HepG2 (cell line): ENCODE results near the gene SPRYD4. TPM values are rescaled to one million over a fixed set of nuclear protein-coding genes. Genes with fewer than 3 reads are reported as not detected.

Source experiments
- ATAC-seq: fragments of 200-7000 bp; cut with Tn5 transposase; 3 replicates; pipeline ENCODE4 v1.9.1; 2020; ENCODE audit warnings: mild to moderate bottlenecking, moderate library complexity
- BruUV-seq: library from RNA; stranded (reverse); fragments of 400-500 nt; replicated peaks from 2 replicates; lab custom pipeline; 2021; lab: Mats Ljungman, UMichigan
- CTCF ChIA-PET: fragments of 300-600 bp; formaldehyde crosslinking; extraction: SDS; loops from one replicate; lab custom pipeline; 2021; ENCODE audit warnings: low total read pairs, inconsistent platforms, low intra/inter-chr PET ratio; lab: Yijun Ruan, JAX
- POLR2A ChIA-PET: fragments of 350-600 bp; sonication (Branson Sonifier 250); formaldehyde crosslinking; loops from one replicate; lab custom pipeline; 2020; ENCODE audit warnings: antibody characterized with exemption, inconsistent platforms; lab: Yijun Ruan, JAX
- DNase-seq: peaks from one replicate; pipeline ENCODE4 v3.0.0-alpha.2; 2015; ENCODE audit warnings: low spot score
- FAIRE-seq: peaks from 3 replicates; lab custom pipeline; 2011; peaks lifted over from hg19 to GRCh38; lab: Jason Lieb, UNC
- H2AFZ ChIP-seq: one replicate; pipeline ENCODE4 v1.6.1; 2011; ENCODE audit warnings: low read length, inconsistent platforms
- H3K27ac ChIP-seq: fragments of 300-600 bp; 3 replicates; pipeline ENCODE4 v1.8.0; 2011; ENCODE audit warnings: mixed run types, mild to moderate bottlenecking, mixed read lengths, low read length, inconsistent platforms; ENCODE audit not compliant: insufficient read depth; ENCODE audit errors: extremely low read length
- H3K27me3 ChIP-seq, 2 experiments: fragments of 200-600 bp in 1 of 2; 2 replicates in 1 of 2; 3 replicates in 1 of 2; pipeline versions ENCODE4 v1.6.0 to v1.8.0; 2011; ENCODE audit warnings: low read length in 2 of 2, mild to moderate bottlenecking in 2 of 2, moderate library complexity in 2 of 2, inconsistent platforms in 1 of 2; ENCODE audit not compliant: insufficient read depth in 2 of 2, control insufficient read depth in 1 of 2
- H3K36me3 ChIP-seq, 2 experiments: fragments of 200-600 bp in 1 of 2; replicated peaks in 1 of 2; 2 replicates in 1 of 2; 3 replicates in 1 of 2; pipeline versions ENCODE4 v1.5.1 to v1.8.0; 2011; ENCODE audit warnings: low read length in 2 of 2, inconsistent platforms in 1 of 2; ENCODE audit not compliant: insufficient read depth in 2 of 2, control insufficient read depth in 1 of 2
- H3K4me1 ChIP-seq: 2 replicates; pipeline ENCODE4 v1.5.1; 2012; ENCODE audit warnings: low read length, inconsistent platforms; ENCODE audit not compliant: insufficient read depth
- H3K4me2 ChIP-seq: 2 replicates; pipeline ENCODE4 v1.6.0; 2011; ENCODE audit warnings: low read depth, low read length, inconsistent platforms
- H3K4me3 ChIP-seq, 3 experiments: fragments of 200-600 bp in 1 of 3; sonication (generic), shearing (Covaris generic) in 1 of 3; replicated peaks in 1 of 3; 2 replicates each; pipeline ENCODE4 v1.5.1; 2011 to 2016; ENCODE audit warnings: low read length in 3 of 3, inconsistent platforms in 2 of 3, low read depth in 2 of 3, mild to moderate bottlenecking in 2 of 3, control low read depth in 1 of 3, mixed read lengths in 1 of 3; ENCODE audit not compliant: insufficient read depth in 1 of 3
- H3K79me2 ChIP-seq: one replicate; pipeline ENCODE4 v1.6.1; 2011; ENCODE audit warnings: low read length, inconsistent platforms; ENCODE audit not compliant: insufficient read depth
- H3K9ac ChIP-seq: 2 replicates; pipeline ENCODE4 v1.6.0; 2011; ENCODE audit warnings: mild to moderate bottlenecking, low read depth, low read length, inconsistent platforms; ENCODE audit not compliant: insufficient read depth
- H3K9me3 ChIP-seq: 2 replicates; pipeline ENCODE4 v1.5.1; 2012; ENCODE audit warnings: mild to moderate bottlenecking, low read length
- H4K20me1 ChIP-seq: 2 replicates; pipeline ENCODE4 v1.6.0; 2011; ENCODE audit warnings: inconsistent platforms, mild to moderate bottlenecking, low read length, moderate library complexity; ENCODE audit not compliant: insufficient read depth
- ARNT ChIP-seq: fragments of 450-650 bp; IDR thresholded peaks from 2 replicates; pipeline ENCODE4 v1.6.1; 2017
- CREBL2 ChIP-seq: sonication (generic); formaldehyde crosslinking; IDR thresholded peaks from 2 replicates; pipeline ENCODE4 v1.8.1; 2023; ENCODE audit warnings: missing genetic modification reagents, mild to moderate bottlenecking, borderline replicate concordance
- ERF ChIP-seq: IDR thresholded peaks from 2 replicates; pipeline ENCODE4 v1.6.1; 2018; ENCODE audit warnings: missing biosample characterization, missing genetic modification reagents
- KAT2B ChIP-seq: fragments of 150-350 bp; IDR thresholded peaks from 2 replicates; pipeline ENCODE4 v1.6.1; 2014; ENCODE audit warnings: low read depth, low read length, borderline replicate concordance
- KLF11 ChIP-seq: IDR thresholded peaks from 2 replicates; pipeline ENCODE4 v1.6.1; 2016; ENCODE audit warnings: missing compliant biosample characterization
- MLXIP ChIP-seq: sonication (generic); formaldehyde crosslinking; IDR thresholded peaks from 2 replicates; pipeline ENCODE4 v1.9.0; 2021; ENCODE audit warnings: missing genetic modification reagents, borderline replicate concordance
- NR0B2 ChIP-seq: sonication (generic); formaldehyde crosslinking; IDR thresholded peaks from 2 replicates; pipeline ENCODE4 v1.4.0; 2020; ENCODE audit warnings: mild to moderate bottlenecking, missing genetic modification reagents
- SALL1 ChIP-seq: sonication (generic); formaldehyde crosslinking; IDR thresholded peaks from 2 replicates; pipeline ENCODE4 v1.8.0; 2022; ENCODE audit warnings: mild to moderate bottlenecking, missing genetic modification reagents
- ZBTB14 ChIP-seq: sonication (generic); formaldehyde crosslinking; IDR thresholded peaks from 2 replicates; pipeline ENCODE4 v1.4.0; 2020; ENCODE audit warnings: missing genetic modification reagents
- ZFP36 ChIP-seq: fragments of 150-350 bp; IDR thresholded peaks from 2 replicates; pipeline ENCODE4 v1.6.1; 2018; ENCODE audit warnings: borderline replicate concordance, low read length, low read depth; ENCODE audit not compliant: partially characterized antibody
- ZKSCAN8 ChIP-seq: IDR thresholded peaks from 2 replicates; pipeline ENCODE4 v1.6.1; 2016; ENCODE audit warnings: borderline replicate concordance, missing genetic modification reagents, missing compliant biosample characterization
- ZNF260 ChIP-seq: sonication (generic); formaldehyde crosslinking; IDR thresholded peaks from 2 replicates; pipeline ENCODE4 v1.4.0; 2020; ENCODE audit warnings: missing genetic modification reagents, low read depth, mild to moderate bottlenecking, borderline replicate concordance
- ZNF75D ChIP-seq: sonication (generic); formaldehyde crosslinking; IDR thresholded peaks from 2 replicates; pipeline ENCODE4 v1.8.1; 2023; ENCODE audit warnings: missing genetic modification reagents, mild to moderate bottlenecking, borderline replicate concordance
- ZSCAN12 ChIP-seq: sonication (generic); formaldehyde crosslinking; IDR thresholded peaks from 2 replicates; pipeline ENCODE4 v1.9.0; 2021; ENCODE audit warnings: mild to moderate bottlenecking, missing genetic modification reagents
- WGBS: methylation state at CpG from one replicate; pipeline ENCODE4 v1.1.6; 2017; ENCODE audit warnings: low lambda C conversion rate; 5-methylcytosine and 5-hydroxymethylcytosine counted together
- in situ Hi-C: cut with HindIII; loops from 2 replicates; pipeline ENCODE4 v1.10.0; 2017; ENCODE audit warnings: low pct_unique_long_range_greater_than_20kb; ENCODE audit not compliant: extremely low pct_ligation_motif_present
- intact Hi-C: fragments of 100-400 bp; cut with micrococcal nuclease; formaldehyde crosslinking; loops from one replicate; pipeline ENCODE4 v1.10.0; 2022; ENCODE audit not compliant: unreplicated experiment
- polyA plus RNA-seq, 8 experiments: library from polyadenylated mRNA; depleted of rRNA in 3 of 8; stranded (reverse) in 7 of 8; unstranded in 1 of 8; fragments of >200 nt; fragmentation: Illumina TruSeq in 4 of 8; extraction: Trizol in 4 of 8; gene quantifications; 2 replicates each; pipeline versions ENCODE4 v1.2.1 to v1.2.3, GENCODE V29; 2011 to 2016; ENCODE audit warnings: low read depth in 4 of 8, missing spikeins in 1 of 8, mixed read lengths in 1 of 8; ENCODE audit not compliant: insufficient read depth in 1 of 8
- total RNA-seq, 5 experiments: library from RNA; depleted of rRNA; stranded (reverse); fragments of >200 nt; fragmentation: Illumina TruSeq; extraction: Trizol; gene quantifications; 2 replicates each; pipeline ENCODE4 v1.2.3, GENCODE V29; 2016; ENCODE audit warnings: low read depth in 1 of 5

SPRYD4 gene
- total and polyA plus RNA-seq, 2 of the 13 experiments (the other 11 are each of a cell fraction or from before 2014, with no cell fraction given): 3.9 to 4.5 TPM

GRCh38 chr12:56450241-56450640, 18.1 kb upstream of the SPRYD4 start:
- Histone ChIP-seq H3K9me3 (no peaks in the 10 kb centered on the region), H3K27ac (no peak overlapping the region), H3K4me2 (no peak overlapping the region), H2AFZ (no peak overlapping the region), H3K9ac (no peak overlapping the region), H3K4me3 (no peak overlapping the region), H3K36me3 (no peaks in the 10 kb centered on the region), H3K79me2 (peaks cover 7% of the 10 kb centered on the region), H3K27me3 (0 out of 5 replicates have a peak, but pooled peaks cover 0 to 4% of the 10 kb centered on the region in 2 experiments), H3K4me1 (peaks cover 35% of the 10 kb centered on the region), H4K20me1 (no peaks in the 10 kb centered on the region)
- 97% methylated on average over 3 of the region's 3 CpGs for WGBS
- FAIRE-seq (no peak), ATAC-seq (no peak), DNase-seq (no peak)
- TF ChIP-seq KLF11 (CRISPR knock-in tag) (no peak), SALL1 (CRISPR knock-in tag) (no peak), ARNT (no peak), NR0B2 (CRISPR knock-in tag) (no peak), ZNF260 (CRISPR knock-in tag) (no peak), ZNF75D (CRISPR knock-in tag) (no peak), ZBTB14 (CRISPR knock-in tag) (no peak), ZKSCAN8 (no peak), ZSCAN12 (no peak), KAT2B (no peak), ERF (CRISPR knock-in tag) (no peak), ZFP36 (no peak), MLXIP (CRISPR knock-in tag) (no peak), CREBL2 (CRISPR knock-in tag) (no peak)
- in situ Hi-C loops: no loop called here
- ChIA-PET POLR2A (interaction anchor here (0.9 to 3.8 kb wide), 8 partner anchors 14 to 184 kb away, joined by 3 to 53 read pairs (median 8); partner anchors contain the start of genes APOF, CNPY2, GLS2 and PAN2), CTCF (no interaction called here)
- intact Hi-C loops: no loop called here
- BruUV-seq: no TSS peak
